ENCODE results near the gene RNF133. TPM values are rescaled to one million over a fixed set of nuclear protein-coding genes. Genes with fewer than 3 reads are reported as not detected.

Gene RNF133
- total RNA-seq, 4 donors from 2014 or later, result not detected

DNA sequence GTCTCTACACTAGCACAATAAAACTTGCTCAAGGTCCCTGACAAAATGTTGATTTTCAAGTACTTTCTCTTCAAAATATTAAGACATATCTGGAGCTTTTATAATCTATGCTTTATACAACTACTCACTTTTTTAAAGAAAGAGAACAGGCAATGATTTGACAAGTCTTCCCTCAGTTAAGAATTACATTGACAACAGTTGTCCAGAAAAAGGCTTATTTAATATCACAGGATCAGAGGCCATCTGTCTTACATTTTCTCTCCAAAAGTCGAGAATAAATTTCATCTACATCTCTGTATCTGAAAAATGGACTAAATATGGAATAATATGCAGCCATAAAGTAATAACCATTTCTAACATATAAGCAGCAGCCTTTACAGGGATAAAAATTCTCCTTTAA lies 12.0 kb upstream of the RNF133 start:
- in situ Hi-C loops (cut with MboI; ENCODE audit: low sequenced_read_pairs in 4 of 4) (no loop called here), intact Hi-C loops (cut with DNase I; ENCODE audit: low total_unique reads) (no loop called here)
- no peak overlapping the region for H3K4me3 ChIP-seq
- ATAC-seq (no peak), DNase-seq (no peak)
- no peak overlapping the region for H3K27ac ChIP-seq
- no peaks in the 10 kb centered on the region for H3K36me3 ChIP-seq
- H3K9me3 ChIP-seq, result no peaks in the 10 kb centered on the region
- H3K4me1 ChIP-seq, result no peaks in the 10 kb centered on the region
- TF ChIP-seq POLR2A (IDR thresholded peaks at IDR 0.05) (no peak), CTCF (IDR thresholded peaks at IDR 0.05 in 4 of 5, conservative IDR thresholded peaks at IDR 0.05 in 1 of 5) (no peak)
- no peaks in the 10 kb centered on the region for H3K27me3 ChIP-seq

DNA sequence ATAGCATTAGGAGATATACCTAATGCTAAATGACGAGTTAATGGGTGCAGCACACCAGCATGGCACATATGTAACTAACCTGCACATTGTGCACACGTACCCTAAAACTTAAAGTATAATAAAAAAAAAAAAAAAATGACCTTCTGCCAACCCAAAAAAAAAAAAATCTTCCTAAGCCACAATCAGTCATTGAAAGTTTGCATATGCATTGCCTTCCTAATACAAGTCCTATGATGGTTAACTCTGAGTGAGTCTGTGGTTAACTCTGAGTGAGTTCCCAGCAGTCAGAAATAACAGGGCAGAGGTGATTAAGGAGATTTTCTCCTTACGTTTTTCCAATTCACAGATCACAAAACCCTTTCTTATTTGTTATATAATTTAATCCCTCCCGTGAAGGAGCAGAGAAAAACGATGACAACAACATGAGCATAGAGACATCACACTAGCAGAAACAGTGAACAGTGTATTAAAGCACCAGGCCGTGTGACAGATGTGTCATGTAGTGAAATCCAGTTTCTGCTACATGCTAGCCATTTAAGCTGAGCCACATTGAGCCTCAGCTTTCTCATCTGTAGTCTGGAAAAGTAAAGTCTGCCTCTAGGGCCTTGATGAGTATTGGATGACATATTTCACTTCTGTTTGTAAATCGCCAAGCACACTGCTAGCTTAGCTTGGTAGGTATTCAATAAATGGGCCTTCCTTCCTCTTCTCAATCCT lies 11.2 kb upstream of the RNF133 start:
- no peak overlapping the region for H3K27ac ChIP-seq
- no peaks in the 10 kb centered on the region for H3K27me3 ChIP-seq
- TF ChIP-seq POLR2A (IDR thresholded peaks at IDR 0.05) (no peak), CTCF (IDR thresholded peaks at IDR 0.05 in 4 of 5, conservative IDR thresholded peaks at IDR 0.05 in 1 of 5) (no peak)
- intact Hi-C loops (cut with DNase I; ENCODE audit: low total_unique reads) (no loop called here), in situ Hi-C loops (cut with MboI; ENCODE audit: low sequenced_read_pairs in 4 of 4) (no loop called here)
- no peak for ATAC-seq
- no peaks in the 10 kb centered on the region for H3K4me1 ChIP-seq
- H3K36me3 ChIP-seq, result no peaks in the 10 kb centered on the region
- H3K9me3 ChIP-seq, result no peaks in the 10 kb centered on the region
- no peak for DNase-seq
- no peak overlapping the region for H3K4me3 ChIP-seq

GRCh38 chr7:122706836-122707235 lies 7.9 kb upstream of the RNF133 start:
- Histone ChIP-seq H3K27ac (no peak overlapping the region), H3K9me3 (no peaks in the 10 kb centered on the region), H3K27me3 (no peaks in the 10 kb centered on the region), H3K4me3 (no peak overlapping the region), H3K4me1 (no peaks in the 10 kb centered on the region), H3K36me3 (no peaks in the 10 kb centered on the region)
- no peak for ATAC-seq
- TF ChIP-seq POLR2A (IDR thresholded peaks at IDR 0.05) (no peak), CTCF (IDR thresholded peaks at IDR 0.05 in 4 of 5, conservative IDR thresholded peaks at IDR 0.05 in 1 of 5) (no peak)
- in situ Hi-C loops (cut with MboI; ENCODE audit: low sequenced_read_pairs in 4 of 4) (no loop called here), intact Hi-C loops (cut with DNase I; ENCODE audit: low total_unique reads) (no loop called here)
- DNase-seq, result no peak

- DNase-seq, result no peak
- no peaks in the 10 kb centered on the region for H3K4me1 ChIP-seq
- no peaks in the 10 kb centered on the region for H3K36me3 ChIP-seq
- H3K27ac ChIP-seq, result no peak within 1 kb of the TSS
- no peak within 1 kb of the TSS for H3K4me3 ChIP-seq
- H3K27me3 ChIP-seq, result no peaks in the 10 kb centered on the region
- in situ Hi-C loops (cut with MboI; ENCODE audit: low sequenced_read_pairs in 4 of 4), result no loop called here
- no peak for ATAC-seq
- intact Hi-C loops (cut with DNase I; ENCODE audit: low total_unique reads), result no loop called here
- no peak for TF ChIP-seq CTCF (IDR thresholded peaks at IDR 0.05 in 4 of 5, conservative IDR thresholded peaks at IDR 0.05 in 1 of 5)
- no peak for TF ChIP-seq POLR2A (IDR thresholded peaks at IDR 0.05)
- no peaks in the 10 kb centered on the region for H3K9me3 ChIP-seq
These were observed 4.1 kb upstream of the RNF133 start, which contains the start of gene RNF148 for GRCh38 chr7:122702872-122703510. Gene RNF148, minus strand, starts transcription at chr7:122702922. Its CDS starts 172 bp downstream, at chr7:122702750.

All from gastrocnemius medialis (tissue), 4 donors.